OCI-M2 (cell line): ENCODE measurements around the gene NXPE2.
"Not testable (repeated sequence)": the region's sequence is repeated elsewhere in the genome, so short reads cannot be mapped to it uniquely, and the experiment has no call there.

Source experiments
- DNase-seq: peaks from one replicate; lab custom pipeline; 2025; ENCODE audit not compliant: unreplicated experiment; lab: John Stamatoyannopoulos, UW

The NXPE2 gene

GRCh38 chr11:114678125-114679036, at the start of gene NXPE2:
NXPE2 (plus strand) TSS chr11:114678527; CDS start chr11:114678576, 49 bp downstream.
- DNase-seq: no peak

GRCh38 chr11:114631445-114631965, 46.8 kb upstream of the NXPE2 start:
- DNase-seq: not testable (repeated sequence)

- not testable (repeated sequence) for DNase-seq
These were observed 38.9 kb upstream of the NXPE2 start for GRCh38 chr11:114639440-114639839.

- DNase-seq: no peak
These were observed 27.7 kb upstream of the NXPE2 start for GRCh38 chr11:114650661-114651060.

GRCh38 chr11:114651145-114651718, 27.1 kb upstream of the NXPE2 start:
- no peak for DNase-seq

- DNase-seq: no peak
These were observed 25.2 kb upstream of the NXPE2 start for GRCh38 chr11:114653148-114653547.

GRCh38 chr11:114664641-114665040, 13.7 kb upstream of the NXPE2 start:
- no peak for DNase-seq

- no peak for DNase-seq
These were observed 11.6 kb upstream of the NXPE2 start for GRCh38 chr11:114666760-114667159.

- DNase-seq: no peak
These were observed 10.2 kb upstream of the NXPE2 start for GRCh38 chr11:114668109-114668508.

GRCh38 chr11:114673661-114674060, 4.7 kb upstream of the NXPE2 start:
- no peak for DNase-seq

GRCh38 chr11:114679505-114679904, 1.2 kb downstream of the NXPE2 start:
- DNase-seq: no peak

GRCh38 chr11:114683007-114683406, 4.7 kb downstream of the NXPE2 start:
- DNase-seq: no peak

- no peak for DNase-seq
These were observed 6.3 kb downstream of the NXPE2 start for GRCh38 chr11:114684636-114685035.

- DNase-seq: no peak
These were observed 6.8 kb downstream of the NXPE2 start for GRCh38 chr11:114685097-114685496.

GRCh38 chr11:114705280-114706024, 27.1 kb downstream of the NXPE2 start:
- DNase-seq: no peak

GRCh38 chr11:114709960-114710359, 31.6 kb downstream of the NXPE2 start:
- no peak for DNase-seq

- DNase-seq: no peak
These were observed 35.4 kb downstream of the NXPE2 start for GRCh38 chr11:114713756-114714155.

GRCh38 chr11:114719562-114719961, 41.2 kb downstream of the NXPE2 start:
- DNase-seq: no peak

GRCh38 chr11:114724916-114725524, 46.7 kb downstream of the NXPE2 start:
- no peak for DNase-seq

GRCh38 chr11:114725623-114726022, 47.3 kb downstream of the NXPE2 start:
- no peak for DNase-seq

GRCh38 chr11:114736806-114737205, 58.5 kb downstream of the NXPE2 start:
- DNase-seq: no peak
